Activated CD8-positive, alpha-beta memory T cell treated with anti-CD3 and anti-CD28 coated beads, Interleukin-2, amount 50 U/mL, for 24 hours (primary cell): ENCODE measurements around the gene GRAP2.
A peak's percentile ranks its signal among the peaks of the same experiment; 100 is the strongest.
"Not testable (repeated sequence)": the region's sequence is repeated elsewhere in the genome, so short reads cannot be mapped to it uniquely, and the experiment has no call there.

ENCODE experiments used
- DNase-seq: peaks from one replicate; pipeline ENCODE4 v3.0.0-alpha.2; 2020; ENCODE audit errors: extremely low read depth

Gene GRAP2

DNA sequence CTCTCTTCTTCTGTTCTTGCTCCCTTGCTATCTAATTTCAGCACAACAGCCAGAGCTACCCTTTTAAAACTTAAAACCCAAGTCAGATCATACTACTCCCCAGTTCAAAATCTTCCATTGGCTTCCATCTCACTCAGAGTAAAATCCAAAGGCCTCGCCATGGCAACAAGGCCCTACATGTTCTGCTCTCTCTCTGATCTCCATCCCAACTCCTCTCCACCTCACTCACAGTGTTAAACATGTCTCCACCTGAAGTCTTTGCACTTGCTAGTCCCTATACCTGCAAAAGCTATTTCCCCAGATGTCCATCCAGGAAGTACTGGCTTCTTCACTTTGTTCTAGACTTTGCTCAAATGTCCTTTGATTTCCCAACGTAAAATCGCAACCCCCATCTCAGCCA lies 3.0 kb upstream of the GRAP2 start:
- DNase-seq: no peak

GRCh38 chr22:39898997-39899396 lies 1.9 kb upstream of the GRAP2 start:
- no peak for DNase-seq

GRCh38 chr22:39901565-39902146 lies 772 bp downstream of the GRAP2 start:
- DNase-seq: no peak

- not testable (repeated sequence) for DNase-seq
Measured at GRCh38 chr22:39904024-39904423, 3.1 kb downstream of the GRAP2 start.

- DNase-seq: no peak
Measured at GRCh38 chr22:39904862-39905261, 4.0 kb downstream of the GRAP2 start.

GRCh38 chr22:39905687-39906086 lies 4.8 kb downstream of the GRAP2 start:
- DNase-seq: no peak

- no peak for DNase-seq
Measured at GRCh38 chr22:39906207-39906606, 5.3 kb downstream of the GRAP2 start.

DNA sequence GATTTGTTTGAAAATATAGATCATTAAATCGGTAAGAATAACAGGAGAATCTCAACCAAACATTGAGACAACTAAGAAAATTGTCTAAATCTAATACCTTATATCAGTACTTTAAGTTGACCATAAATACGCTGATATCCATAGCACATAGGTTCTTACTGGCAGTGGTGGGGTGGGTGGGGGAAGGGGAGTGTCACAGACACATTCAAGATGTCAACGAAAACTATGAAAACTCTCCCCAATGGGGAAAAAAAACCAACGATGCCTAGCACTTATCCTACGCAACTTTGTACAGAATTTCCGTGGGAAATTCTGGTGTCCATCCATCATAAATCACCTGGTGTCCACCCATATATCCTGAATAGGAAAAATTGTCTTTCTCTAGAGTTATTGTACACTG lies 6.2 kb downstream of the GRAP2 start:
- DNase-seq: no peak

- DNase-seq: no peak
Measured at GRCh38 chr22:39907605-39908097, 6.8 kb downstream of the GRAP2 start.

GRCh38 chr22:39908136-39908535 lies 7.3 kb downstream of the GRAP2 start:
- DNase-seq: no peak

DNA sequence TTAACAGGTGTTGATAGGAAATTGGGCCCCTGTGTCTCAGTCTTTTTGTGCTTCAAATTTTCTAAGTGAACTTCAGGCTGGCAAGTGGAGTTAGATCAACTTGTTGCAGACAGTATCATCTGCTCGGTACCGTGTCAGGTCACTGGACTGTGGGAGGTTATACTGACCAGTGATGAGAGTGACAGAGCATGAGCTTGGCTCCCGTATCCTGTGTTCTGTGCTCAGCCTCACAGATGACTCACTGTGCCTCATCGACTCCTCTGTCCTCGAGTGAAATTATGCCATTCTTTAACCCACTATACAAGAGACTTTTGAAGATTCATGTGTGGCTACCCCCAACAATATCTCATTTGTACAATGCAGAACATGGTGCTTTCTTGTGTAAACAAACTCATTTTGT lies 7.9 kb downstream of the GRAP2 start:
- DNase-seq: no peak

GRCh38 chr22:39910876-39911613 lies 10.2 kb downstream of the GRAP2 start:
- DNase-seq: no peak

DNA sequence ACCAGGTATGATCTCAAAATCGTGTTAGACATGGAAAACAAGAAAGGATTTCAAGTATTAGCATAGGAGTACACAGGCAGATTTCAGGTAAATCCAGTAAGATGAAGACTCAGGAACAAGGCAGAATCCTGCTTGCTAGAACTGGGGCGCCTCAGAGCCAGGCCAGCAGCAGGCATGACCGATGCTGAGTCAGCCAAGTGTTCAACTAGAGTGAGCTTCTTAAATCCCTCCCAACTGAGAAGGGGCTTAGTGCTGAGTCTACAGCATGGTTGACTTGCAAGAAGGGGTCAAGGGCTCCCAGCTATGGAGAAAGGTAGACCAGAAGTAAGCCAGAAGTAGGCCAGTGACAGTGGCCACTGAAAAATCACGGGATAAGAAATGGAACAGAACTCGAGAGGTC lies 12.4 kb downstream of the GRAP2 start:
- DNase-seq: no peak

DNA sequence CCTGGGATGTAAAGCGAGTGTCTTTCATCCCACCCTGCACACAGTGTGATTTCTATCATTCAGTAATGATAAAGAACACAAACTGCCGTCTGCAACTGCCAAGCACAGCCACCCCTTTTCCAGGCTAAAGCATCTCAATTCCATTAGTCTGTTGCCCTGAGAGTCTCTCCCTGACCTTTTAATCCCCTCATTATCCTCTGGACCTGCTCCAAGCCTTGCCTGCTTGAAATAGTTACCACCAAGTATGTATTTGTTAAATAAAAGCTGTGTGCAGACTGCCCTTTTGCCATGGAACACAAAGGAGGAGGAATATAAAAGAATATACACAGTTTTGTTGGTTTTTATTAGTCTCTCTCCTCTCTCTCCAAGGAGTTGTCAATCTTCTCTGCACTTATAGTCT lies 13.0 kb downstream of the GRAP2 start:
- DNase-seq: no peak

- no peak for DNase-seq
Measured at GRCh38 chr22:39914584-39914983, 13.7 kb downstream of the GRAP2 start.

GRCh38 chr22:39915295-39915726 lies 14.4 kb downstream of the GRAP2 start:
- DNase-seq: no peak

DNA sequence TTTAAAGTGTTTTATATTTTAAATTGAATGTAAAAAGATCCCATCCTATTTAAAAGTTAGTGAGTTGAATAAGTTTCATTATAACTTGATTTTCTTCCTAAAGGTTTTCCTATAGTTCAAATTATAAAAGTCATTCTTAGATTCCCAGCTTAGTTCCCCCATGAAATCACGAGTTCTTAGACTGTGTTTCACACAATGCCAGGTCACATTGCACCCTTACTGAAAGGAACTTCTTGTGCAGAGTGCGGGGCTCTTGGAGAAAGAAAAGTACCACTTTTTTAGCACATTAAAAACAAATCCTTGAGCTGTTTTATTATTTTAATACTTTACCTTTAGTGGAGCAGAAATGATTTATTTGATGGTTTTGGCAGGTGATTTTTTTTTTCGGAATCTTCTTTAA lies 15.6 kb downstream of the GRAP2 start:
- no peak for DNase-seq

DNA sequence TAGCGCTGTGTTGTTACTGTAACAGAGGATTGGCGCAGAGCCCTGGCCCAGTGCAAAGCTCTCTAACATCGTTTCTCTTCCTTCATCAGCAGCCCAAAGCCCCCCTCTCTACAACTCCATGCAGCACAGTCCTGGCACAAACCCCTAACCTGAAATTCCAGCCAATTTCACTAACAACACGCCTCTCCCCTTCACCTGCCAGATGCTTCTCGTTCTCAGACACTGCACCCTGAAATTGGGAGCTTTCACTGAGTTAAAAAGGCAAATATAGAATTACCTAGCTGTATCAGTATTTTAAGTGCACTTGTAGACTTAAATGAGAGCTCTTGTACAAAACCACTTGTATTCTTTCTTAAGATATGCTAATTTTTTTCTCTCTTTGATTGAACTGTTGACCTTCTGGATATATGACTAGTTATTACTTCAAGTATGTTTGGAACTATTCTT lies 16.3 kb downstream of the GRAP2 start:
- DNase-seq: no peak

DNA sequence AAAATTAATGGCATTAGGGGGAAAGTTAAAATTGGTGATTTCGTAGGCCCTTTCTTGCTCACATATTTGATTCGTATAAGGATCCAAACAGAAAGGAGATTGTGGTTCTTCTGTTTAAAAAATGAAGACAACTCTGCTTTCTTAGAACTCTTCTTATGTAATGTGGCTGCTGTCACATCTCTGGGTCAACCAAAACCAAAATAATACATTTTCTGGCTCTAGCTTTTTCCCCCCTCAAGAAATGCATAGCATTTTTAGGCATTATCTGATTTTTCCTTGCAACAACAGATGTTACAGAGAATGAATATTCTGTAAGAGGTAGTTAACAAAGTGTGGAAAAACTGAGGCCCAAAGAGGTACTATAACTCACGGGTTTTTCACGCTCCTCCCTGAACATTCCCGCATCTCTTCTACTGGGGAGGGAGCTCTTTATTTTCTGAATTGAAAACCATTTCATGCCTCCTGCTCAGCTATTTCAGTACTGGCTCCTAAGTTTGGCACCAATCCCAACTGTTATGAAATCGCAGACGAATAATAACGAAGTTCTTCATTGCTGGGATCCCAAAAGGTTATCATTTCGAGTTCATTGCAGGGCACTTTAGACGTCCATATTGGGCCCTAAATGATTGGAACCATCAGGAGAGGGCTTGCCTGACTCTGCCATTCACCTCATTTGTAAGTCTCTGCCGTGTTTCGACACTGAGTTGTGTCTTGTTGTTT lies 17.1 kb downstream of the GRAP2 start:
- DNase-seq: no peak

DNA sequence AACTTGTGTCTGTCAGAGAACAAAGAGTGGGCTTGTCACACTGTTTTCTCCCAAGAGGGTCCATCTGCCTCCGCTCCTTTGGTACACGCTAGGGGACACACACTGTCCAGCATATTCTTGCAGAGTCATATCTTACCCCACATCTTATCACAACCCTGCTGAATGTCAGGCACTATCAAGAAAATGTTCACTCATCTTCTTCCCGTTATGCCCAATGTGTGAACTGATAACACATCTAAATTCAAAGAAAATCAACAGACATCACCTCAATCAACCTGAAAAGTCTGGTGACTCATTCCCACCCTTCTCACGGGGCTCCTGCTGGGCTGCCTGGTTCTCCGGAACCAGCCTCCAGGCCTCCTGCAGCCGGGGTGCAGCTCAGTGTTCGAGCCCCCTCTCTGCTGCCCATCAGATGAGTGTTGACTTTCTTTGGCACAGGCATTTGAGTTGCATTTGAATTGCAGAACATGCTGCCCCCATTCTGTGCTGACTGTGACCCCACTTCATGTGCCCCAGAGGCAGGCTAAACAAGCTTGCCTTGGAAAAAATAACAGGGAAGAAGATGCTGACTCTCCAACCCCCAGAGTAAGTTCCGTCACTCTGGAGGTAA lies 19.4 kb downstream of the GRAP2 start:
- DNase-seq: peak; percentile 57

- DNase-seq: no peak
Measured at GRCh38 chr22:39923696-39924095, 22.8 kb downstream of the GRAP2 start.

DNA sequence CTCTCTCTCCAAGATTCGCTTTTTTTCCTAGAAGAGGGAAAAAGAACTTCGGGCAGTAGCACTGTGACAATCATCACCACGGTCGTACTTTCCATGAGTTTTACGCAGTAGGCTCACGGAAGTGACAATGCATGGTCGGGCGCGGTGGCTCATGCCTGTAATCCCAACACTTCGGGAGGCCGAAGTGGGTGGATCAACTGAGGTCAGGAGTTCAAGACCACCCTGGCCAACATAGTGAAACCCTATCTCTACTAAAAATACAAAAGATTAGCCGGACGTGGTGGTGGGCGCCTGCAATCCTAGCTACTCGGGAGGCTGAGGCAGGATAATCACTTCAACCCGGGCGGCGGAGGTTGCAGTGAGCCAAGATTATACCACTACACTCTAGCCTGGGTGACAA lies 23.4 kb downstream of the GRAP2 start:
- no peak for DNase-seq
